HG02763 (cell line): ENCODE results near the gene USP24.

ENCODE experiments used
- ATAC-seq: cut with Tn5 transposase; IDR thresholded peaks from one replicate; pipeline ENCODE4 v1.9.1; 2021; ENCODE audit warnings: mild to moderate bottlenecking, moderate library complexity; ENCODE audit not compliant: unreplicated experiment

The USP24 gene

GRCh38 chr1:55168353-55168752 is 46.8 kb downstream of the USP24 start:
- ATAC-seq = no peak

DNA sequence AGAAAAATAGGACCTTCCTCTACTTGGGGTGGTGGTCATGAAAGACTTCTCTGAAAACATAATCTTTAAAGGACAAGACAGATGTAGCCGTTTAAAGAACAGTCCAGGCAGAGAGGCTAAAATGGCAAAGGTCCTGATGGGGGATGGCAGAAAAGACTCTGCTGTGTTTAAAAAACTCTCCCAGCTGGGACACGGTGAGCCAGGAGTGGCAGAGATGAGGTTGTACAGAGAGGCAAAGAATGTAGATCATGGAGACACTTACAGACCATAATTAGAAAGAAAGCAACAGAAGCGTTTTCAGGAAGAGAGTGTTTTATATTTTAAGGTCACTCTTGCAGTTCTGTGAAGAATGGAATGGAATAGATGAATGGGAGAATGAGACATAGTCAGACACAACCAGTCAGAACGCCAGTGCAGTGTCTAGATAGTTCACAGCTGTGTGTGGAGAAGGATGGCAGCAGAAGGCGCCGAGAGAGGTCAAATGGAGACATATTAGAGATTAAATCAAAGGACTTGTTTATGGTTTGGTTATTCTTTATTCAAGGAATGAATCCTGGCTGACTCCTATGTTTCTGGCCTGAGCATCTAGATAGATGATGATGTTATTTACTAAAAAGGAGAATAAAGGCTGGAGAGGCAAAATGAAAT is 47.8 kb downstream of the USP24 start:
- ATAC-seq = no peak

GRCh38 chr1:55164906-55165305 is 50.3 kb downstream of the USP24 start:
- no peak for ATAC-seq

DNA sequence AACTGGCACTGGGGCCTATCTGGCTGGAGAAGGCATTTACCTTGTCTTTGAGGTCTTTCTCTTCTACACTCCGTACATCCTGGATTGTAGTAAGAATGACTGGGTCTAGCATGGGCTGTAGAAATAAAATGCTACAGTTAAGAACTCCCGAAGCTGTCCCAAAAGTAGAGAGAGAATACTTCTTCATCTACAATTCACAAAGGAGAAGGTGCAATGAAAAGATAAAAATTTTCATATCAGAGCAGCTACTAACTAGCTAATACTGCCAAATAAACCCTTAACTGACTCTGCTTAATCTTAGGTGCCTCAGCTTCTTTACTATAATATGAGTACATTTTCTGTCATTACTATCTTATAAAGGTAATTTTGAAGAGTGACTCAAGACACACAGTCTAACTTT is 55.6 kb downstream of the USP24 start:
- no peak for ATAC-seq

GRCh38 chr1:55156608-55157007 is 58.6 kb downstream of the USP24 start:
- no peak for ATAC-seq

DNA sequence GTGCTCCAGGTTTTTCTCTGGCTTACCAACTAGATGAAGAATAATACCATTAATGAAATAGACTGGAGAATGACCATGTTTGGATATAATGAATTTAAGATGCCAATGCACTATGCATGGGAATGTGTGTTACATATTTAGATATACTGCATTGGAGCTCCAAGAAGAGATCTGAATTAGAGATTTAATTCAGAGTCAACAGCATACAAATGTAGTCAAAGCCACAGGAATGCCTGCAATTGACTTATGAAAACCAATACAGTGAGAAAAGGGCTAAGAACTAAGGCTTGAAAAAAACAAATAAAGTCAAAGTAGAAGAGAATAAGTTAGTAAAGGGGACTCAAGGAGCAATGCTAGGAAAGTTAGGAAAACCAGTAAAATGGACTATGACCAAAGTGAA is 59.1 kb downstream of the USP24 start:
- no peak for ATAC-seq

DNA sequence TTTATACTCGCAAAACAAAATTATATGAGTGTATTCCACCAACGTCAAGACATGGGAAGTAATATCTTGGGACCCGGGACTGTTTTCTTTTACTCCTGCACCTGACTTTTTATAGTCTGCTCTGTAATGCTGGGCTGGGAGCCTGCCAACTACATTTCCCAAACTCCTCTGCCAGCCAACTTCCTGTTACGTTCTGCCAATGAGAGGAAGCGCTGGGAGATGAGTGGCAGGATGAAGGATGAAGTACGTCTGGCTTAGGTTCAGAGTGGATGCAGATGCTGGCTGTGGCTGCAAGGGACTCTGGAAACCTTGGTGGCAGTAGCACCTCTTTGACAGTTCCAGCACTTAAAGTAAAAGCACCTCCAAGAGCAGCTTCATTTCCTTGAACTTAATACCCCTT is 59.6 kb downstream of the USP24 start:
- ATAC-seq = no peak

DNA sequence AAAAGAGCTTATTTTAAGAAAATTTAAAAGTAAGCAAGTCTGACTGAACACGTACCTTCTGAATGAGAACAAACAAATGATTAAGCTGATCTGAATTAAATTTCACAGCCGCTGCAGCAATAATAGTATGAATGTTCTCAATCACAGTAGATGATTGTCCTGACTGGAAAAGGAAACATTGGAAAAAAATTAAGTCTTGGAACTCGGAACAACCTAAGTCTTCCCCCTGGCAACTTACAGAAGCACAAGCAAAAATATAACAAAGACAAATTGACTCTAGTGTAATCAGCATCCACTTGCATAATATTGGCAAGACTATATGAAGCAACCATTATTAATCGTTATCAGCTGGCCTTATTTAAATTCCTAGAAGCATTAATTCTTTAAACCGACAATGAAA is 60.5 kb downstream of the USP24 start:
- no peak for ATAC-seq

- ATAC-seq = no peak
Observed at GRCh38 chr1:55153031-55153430, 62.1 kb downstream of the USP24 start.

DNA sequence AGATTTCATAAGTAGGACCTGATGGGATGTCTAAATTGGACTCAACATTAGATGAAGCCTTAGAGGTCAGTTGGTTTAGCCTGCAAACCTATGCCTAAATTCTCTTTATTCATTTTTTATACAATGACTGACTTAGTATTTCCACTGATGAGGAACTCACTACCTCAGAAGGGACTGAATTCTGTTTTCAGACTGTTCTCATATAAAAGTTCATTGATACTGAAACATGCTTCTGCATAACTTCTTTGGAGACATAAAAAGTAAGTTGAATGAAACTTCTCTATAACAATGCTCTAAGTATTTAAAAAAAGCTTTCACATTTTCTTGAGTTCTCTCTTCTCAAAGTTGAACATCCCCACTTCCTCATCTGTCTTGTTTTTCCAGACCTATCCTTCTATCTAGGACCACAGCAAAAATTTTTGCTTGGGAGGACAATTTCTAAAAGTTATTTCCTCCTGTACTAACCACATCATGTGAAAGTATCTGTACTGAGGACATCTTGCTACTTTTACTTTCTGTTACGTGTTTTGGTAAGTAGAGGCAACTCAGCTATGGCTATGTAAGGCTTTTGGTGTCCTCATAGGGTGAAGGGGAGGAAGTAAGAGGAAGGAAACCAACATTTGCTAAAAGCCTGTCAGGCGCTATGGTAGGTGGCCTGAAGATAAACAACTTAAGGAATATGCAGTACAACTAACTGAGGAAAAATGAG is 64.1 kb downstream of the USP24 start:
- no peak for ATAC-seq

- no peak for ATAC-seq
Observed at GRCh38 chr1:55148676-55149075, 66.5 kb downstream of the USP24 start.

DNA sequence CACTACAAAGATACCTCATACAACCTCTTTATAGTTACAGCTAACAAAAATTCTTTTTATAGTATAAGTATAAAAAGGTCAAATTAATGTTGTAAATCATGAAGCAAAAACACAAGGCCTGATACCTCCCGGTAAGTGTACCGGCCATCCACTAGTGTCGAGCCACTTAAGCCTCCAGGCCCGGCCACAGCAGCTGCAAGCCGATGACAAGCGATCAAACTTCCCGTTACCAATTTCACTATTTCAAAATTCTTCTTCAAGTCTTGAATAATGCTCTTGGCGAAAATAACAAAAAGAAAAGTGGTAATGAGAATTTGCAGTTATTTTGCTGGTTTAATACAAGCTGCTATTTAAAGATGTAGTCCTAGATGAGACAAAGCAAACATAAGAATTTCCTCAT is 67.6 kb downstream of the USP24 start:
- ATAC-seq = no peak

GRCh38 chr1:55146781-55147180 is 68.4 kb downstream of the USP24 start:
- ATAC-seq = no peak

DNA sequence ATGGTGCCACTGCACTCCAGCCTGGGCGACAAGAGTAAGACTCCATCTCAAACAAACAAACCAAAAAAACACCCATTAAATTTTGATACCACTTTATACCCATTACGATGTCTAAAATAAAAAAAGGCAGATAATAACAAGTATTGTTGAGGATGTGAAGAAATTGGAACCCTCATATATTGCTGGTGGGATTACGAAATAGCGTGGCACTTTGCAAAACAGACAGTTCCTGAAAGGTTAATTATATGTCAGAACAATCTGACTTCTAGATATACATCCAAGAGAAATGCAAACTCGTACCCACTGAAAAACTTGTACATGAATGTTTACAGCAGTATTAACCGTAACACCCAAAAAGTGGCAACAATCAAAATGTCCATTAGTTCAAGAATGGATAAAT is 70.3 kb downstream of the USP24 start:
- ATAC-seq = no peak

- no peak for ATAC-seq
Observed at GRCh38 chr1:55143684-55144083, 71.5 kb downstream of the USP24 start.

DNA sequence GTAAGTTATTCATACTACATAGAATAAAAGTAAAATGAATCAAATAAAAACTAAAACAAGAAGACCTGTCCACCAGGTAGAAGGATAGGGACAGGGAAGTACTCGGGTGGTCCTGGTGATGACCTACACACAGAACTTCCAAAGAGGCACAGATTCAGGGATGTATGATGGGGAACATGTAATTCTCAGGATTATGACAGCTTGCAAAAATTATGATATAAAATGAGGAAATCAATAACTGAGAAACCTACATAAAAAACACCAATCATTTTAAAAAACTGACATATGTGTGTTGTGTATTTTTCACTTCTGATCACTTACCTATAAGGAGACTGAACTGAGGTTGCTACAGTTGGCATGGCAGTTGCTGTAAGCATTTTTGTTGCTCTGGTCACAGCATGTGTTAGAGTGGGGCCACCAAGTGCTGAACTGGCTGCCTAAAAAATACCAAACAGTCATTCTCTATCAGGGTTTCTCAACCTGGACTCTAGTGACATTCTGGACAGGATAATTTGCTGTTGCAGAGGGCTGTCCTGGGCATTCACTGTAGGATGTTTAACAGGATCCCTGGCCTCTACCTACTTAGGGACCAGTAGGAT is 73.8 kb downstream of the USP24 start:
- ATAC-seq = no peak

DNA sequence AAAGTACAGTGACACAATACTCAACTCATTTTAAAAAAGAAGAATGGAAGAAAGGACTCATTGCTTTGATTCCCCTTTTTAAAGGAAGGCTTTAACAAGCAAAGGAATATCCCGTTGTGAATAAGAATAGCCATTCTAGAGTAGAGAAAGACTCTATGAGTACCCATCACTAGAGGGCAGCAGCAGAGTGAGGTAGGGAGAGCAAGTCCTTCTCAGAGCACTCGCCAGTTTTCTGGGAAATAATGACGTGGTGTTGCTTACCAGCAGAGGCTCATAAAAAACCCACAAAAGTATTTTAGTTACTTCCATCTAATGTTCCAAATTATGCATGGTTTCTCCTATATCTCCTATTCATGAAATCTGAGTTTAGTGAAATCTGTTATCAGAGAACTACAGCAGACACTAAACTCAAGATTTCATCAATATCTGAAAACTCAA is 74.6 kb downstream of the USP24 start:
- ATAC-seq = no peak

GRCh38 chr1:55140137-55140536 is 75.0 kb downstream of the USP24 start:
- no peak for ATAC-seq

- no peak for ATAC-seq
Observed at GRCh38 chr1:55138823-55139222, 76.3 kb downstream of the USP24 start.

GRCh38 chr1:55134152-55134808 is 80.9 kb downstream of the USP24 start:
- no peak for ATAC-seq

DNA sequence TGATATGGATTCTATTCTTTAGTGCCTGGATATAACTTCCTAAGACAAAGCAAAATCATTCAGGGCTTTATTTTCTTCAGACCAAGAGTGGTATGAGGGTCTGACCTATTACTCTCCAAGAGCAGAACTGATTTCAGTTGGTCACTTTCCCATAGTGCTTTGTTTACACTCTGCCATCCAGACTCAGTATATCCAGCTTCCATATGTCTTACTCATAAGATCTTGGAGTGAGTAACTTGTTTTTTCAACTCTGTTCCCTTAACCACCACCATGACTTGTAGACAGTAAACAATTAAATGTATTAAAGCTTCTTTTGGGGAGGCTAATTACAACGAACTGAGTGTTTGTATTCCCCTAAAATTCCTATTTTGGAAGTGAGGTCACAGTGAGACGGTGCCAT is 83.4 kb downstream of the USP24 start:
- ATAC-seq = no peak

- no peak for ATAC-seq
Observed at GRCh38 chr1:55131218-55131617, 83.9 kb downstream of the USP24 start.
